T-helper 17 cell (primary cell): ENCODE measurements around the gene ARMC12. TPM values are rescaled to one million over a fixed set of nuclear protein-coding genes. Genes with fewer than 3 reads are reported as not detected.
A peak's percentile ranks its signal among the peaks of the same experiment; 100 is the strongest.
"Not testable (repeated sequence)": the region's sequence is repeated elsewhere in the genome, so short reads cannot be mapped to it uniquely, and the experiment has no call there.

ENCODE experiments used
- ATAC-seq: fragments of 150-1000 bp; cut with Tn5 transposase; 2 replicates; pipeline ENCODE4 v1.10.0; 2021; ENCODE audit warnings: mild to moderate bottlenecking, moderate library complexity
- DNase-seq, 3 donors: peaks; one replicate each; pipeline versions ENCODE4 v3.0.0 to v3.0.0-alpha.2; 2020 to 2021
- H3K9me3 ChIP-seq: one replicate; pipeline ENCODE4 v1.7.0; 2013; ENCODE audit warnings: low read length, mild to moderate bottlenecking; ENCODE audit not compliant: control insufficient read depth, poor library complexity, severe bottlenecking
- H3K27ac Mint-ChIP-seq: one replicate; pipeline ENCODE4 v1.8.0; 2022; ENCODE audit warnings: mild to moderate bottlenecking, moderate library complexity, mixed read lengths
- H3K27me3 Mint-ChIP-seq: one replicate; pipeline ENCODE4 v1.8.0; 2022; ENCODE audit warnings: mixed read lengths
- H3K36me3 Mint-ChIP-seq: one replicate; pipeline ENCODE4 v1.8.0; 2022; ENCODE audit warnings: low read depth, mixed read lengths
- H3K4me1 Mint-ChIP-seq: one replicate; pipeline ENCODE4 v1.8.0; 2022; ENCODE audit warnings: mild to moderate bottlenecking, mixed read lengths
- H3K4me3 Mint-ChIP-seq: one replicate; pipeline ENCODE4 v1.8.0; 2022; ENCODE audit warnings: mild to moderate bottlenecking, moderate library complexity, mixed read lengths
- total RNA-seq, 4 donors: library from RNA in 2 of 4; stranded (reverse) in 2 of 4; gene quantifications; one replicate each; pipeline ENCODE4 v1.2.3 and lab custom pipeline; 2022 to 2026

Gene ARMC12
- total RNA-seq (1 to 10 TPM in 1 of 2 donors, under 1 TPM in 1; 0.78 to 1.2 TPM), total RNA-seq (lab: John Stamatoyannopoulos, UW) (1.3 to 1.4 reads per million in 2 donors)

GRCh38 chr6:35736982-35737412, at the start of gene ARMC12:
ARMC12 (plus strand) TSS chr6:35737032; CDS start chr6:35737109, 77 bp downstream.
- H3K4me3 Mint-ChIP-seq = peak within 1 kb of the TSS; percentile 77
- H3K4me1 Mint-ChIP-seq = peaks cover 28% of the 10 kb centered on the region
- H3K36me3 Mint-ChIP-seq = no peaks in the 10 kb centered on the region
- no peaks in the 10 kb centered on the region for H3K9me3 ChIP-seq
- H3K27me3 Mint-ChIP-seq = no peaks in the 10 kb centered on the region
- H3K27ac Mint-ChIP-seq = peak within 1 kb of the TSS; percentile 83
- ATAC-seq (no peak), DNase-seq (no peak)

- H3K9me3 ChIP-seq = no peaks in the 10 kb centered on the region
- Mint-ChIP-seq H3K27ac (peak overlapping the region; percentile 92), H3K27me3 (no peaks in the 10 kb centered on the region), H3K4me3 (peak overlapping the region; percentile 99), H3K36me3 (peaks cover 3% of the 10 kb centered on the region), H3K4me1 (peaks cover 12% of the 10 kb centered on the region)
- peak; percentile 27 to 45 (median 40) for DNase-seq
- peak; percentile 54 for ATAC-seq
Measured at GRCh38 chr6:35687658-35688604, 48.9 kb upstream of the ARMC12 start.

- DNase-seq (peak; percentile 81 to 85 (median 81)), ATAC-seq (peak; percentile 93)
- no peaks in the 10 kb centered on the region for H3K9me3 ChIP-seq
- Mint-ChIP-seq H3K4me1 (peaks cover 12% of the 10 kb centered on the region), H3K4me3 (peak within 1 kb of the TSS; percentile 99), H3K27ac (peak within 1 kb of the TSS; percentile 92), H3K36me3 (peaks cover 3% of the 10 kb centered on the region), H3K27me3 (no peaks in the 10 kb centered on the region)
Measured at GRCh38 chr6:35688605-35689322, 48.1 kb upstream of the ARMC12 start, which contains the start of gene FKBP5. FKBP5 (minus strand) TSS chr6:35688915; CDS start chr6:35642824, 46,091 bp downstream.

DNA sequence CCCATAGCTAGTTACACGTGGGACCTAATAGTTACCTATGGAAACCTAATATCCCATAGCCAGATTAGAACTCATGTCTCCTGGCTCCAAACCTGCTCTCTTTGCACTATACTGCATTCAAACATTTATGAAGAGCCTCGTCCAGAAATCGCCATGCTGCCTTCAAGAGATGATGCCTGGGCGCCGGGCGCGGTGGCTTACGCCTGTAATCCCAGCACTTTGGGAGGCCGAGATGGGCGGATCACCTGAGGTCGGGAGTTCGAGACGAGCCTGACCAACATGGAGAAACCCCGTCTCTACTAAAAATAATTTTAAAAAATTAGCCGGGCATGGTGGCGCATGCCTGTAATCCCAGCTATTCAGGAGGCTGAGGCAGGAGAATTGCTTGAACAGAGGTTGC, 46.8 kb upstream of the ARMC12 start:
- H3K27me3 Mint-ChIP-seq, ATAC-seq, DNase-seq, H3K36me3 Mint-ChIP-seq, H3K9me3 ChIP-seq: not testable (repeated sequence)
- peak overlapping the region; percentile 88 for H3K27ac Mint-ChIP-seq
- H3K4me3 Mint-ChIP-seq = peak overlapping the region; percentile 88
- H3K4me1 Mint-ChIP-seq = peaks cover 12% of the 10 kb centered on the region

DNA sequence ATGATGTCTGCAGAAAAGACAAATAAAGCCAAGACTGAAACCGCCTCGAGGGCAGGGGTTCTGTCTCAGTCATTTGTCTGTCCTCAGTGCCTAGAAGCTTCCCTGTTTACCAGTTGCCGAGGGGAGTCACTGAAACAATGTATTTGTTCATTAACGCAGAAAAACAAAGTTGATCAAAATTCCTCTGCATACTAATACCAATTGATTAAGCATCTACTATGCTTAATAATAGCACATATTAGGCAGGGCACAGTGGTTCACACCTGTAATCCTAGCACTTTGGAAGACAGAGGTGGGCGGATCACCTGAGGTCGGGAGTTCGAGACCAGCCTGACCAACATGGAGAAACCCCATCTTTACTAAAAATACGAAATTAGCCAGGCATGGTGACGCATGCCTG, 46.3 kb upstream of the ARMC12 start:
- Mint-ChIP-seq H3K4me1 (peaks cover 12% of the 10 kb centered on the region), H3K27ac (peak overlapping the region; percentile 88), H3K27me3 (no peaks in the 10 kb centered on the region), H3K36me3 (peaks cover 3% of the 10 kb centered on the region), H3K4me3 (no peak overlapping the region)
- DNase-seq = no peak
- no peaks in the 10 kb centered on the region for H3K9me3 ChIP-seq
- no peak for ATAC-seq

DNA sequence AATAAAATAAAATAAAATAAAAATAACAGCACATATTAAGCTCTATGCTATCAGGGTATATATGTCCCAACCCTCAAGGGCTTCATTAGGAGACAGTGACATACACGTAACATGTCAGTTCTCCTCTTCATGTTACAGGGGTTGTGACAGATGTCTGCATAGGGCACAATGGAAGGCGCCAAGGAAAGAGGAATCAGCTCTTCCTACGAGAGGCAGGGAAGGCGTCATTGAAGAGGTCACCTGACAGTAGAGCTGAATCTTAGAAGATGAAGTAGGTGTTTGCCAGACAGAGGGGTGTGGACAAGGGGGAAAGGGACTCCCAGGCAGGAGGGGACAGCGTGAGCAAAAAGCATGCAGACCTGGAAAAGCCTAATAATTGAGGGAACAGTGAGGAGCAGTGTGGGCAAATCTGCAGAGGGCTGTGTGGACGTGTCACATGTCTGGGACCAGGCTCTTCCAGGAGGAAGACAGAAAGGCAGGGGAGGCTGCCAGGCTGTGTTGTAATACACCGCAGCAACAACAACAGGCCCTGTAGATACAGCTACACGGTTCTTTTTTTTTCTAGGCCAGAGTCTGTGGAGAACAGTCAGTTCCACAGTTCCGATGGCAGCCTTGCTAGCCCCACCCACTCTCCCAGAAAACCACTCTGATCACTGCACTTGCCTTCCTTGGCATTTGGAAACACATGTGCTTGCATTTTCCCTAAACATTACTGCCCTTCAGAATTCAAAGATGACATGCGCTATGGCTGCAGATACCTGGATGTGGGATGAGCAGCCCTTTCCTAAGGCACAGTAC, 45.6 kb upstream of the ARMC12 start:
- H3K4me3 Mint-ChIP-seq = no peak overlapping the region
- H3K27ac Mint-ChIP-seq = no peak overlapping the region
- no peaks in the 10 kb centered on the region for H3K9me3 ChIP-seq
- DNase-seq = no peak
- H3K4me1 Mint-ChIP-seq = peaks cover 12% of the 10 kb centered on the region
- H3K36me3 Mint-ChIP-seq = peaks cover 3% of the 10 kb centered on the region
- H3K27me3 Mint-ChIP-seq = no peaks in the 10 kb centered on the region
- ATAC-seq = no peak

- ATAC-seq (no peak), DNase-seq (no peak)
- no peak overlapping the region for H3K27ac Mint-ChIP-seq
- no peaks in the 10 kb centered on the region for H3K27me3 Mint-ChIP-seq
- H3K36me3 Mint-ChIP-seq = no peaks in the 10 kb centered on the region
- no peak overlapping the region for H3K4me3 Mint-ChIP-seq
- no peaks in the 10 kb centered on the region for H3K9me3 ChIP-seq
- peaks cover 3% of the 10 kb centered on the region for H3K4me1 Mint-ChIP-seq
Measured at GRCh38 chr6:35694462-35694861, 42.4 kb upstream of the ARMC12 start.

GRCh38 chr6:35698430-35698829, 38.4 kb upstream of the ARMC12 start:
- not testable (repeated sequence) for H3K36me3 Mint-ChIP-seq, H3K4me3 Mint-ChIP-seq, H3K27me3 Mint-ChIP-seq, H3K27ac Mint-ChIP-seq, H3K4me1 Mint-ChIP-seq, DNase-seq, ATAC-seq, H3K9me3 ChIP-seq

- DNase-seq (no peak), ATAC-seq (no peak)
- Mint-ChIP-seq H3K27me3 (no peaks in the 10 kb centered on the region), H3K4me3 (no peak overlapping the region), H3K36me3 (no peaks in the 10 kb centered on the region), H3K4me1 (no peaks in the 10 kb centered on the region), H3K27ac (no peak overlapping the region)
- H3K9me3 ChIP-seq = no peaks in the 10 kb centered on the region
Measured at GRCh38 chr6:35698858-35699257, 38.0 kb upstream of the ARMC12 start.

DNA sequence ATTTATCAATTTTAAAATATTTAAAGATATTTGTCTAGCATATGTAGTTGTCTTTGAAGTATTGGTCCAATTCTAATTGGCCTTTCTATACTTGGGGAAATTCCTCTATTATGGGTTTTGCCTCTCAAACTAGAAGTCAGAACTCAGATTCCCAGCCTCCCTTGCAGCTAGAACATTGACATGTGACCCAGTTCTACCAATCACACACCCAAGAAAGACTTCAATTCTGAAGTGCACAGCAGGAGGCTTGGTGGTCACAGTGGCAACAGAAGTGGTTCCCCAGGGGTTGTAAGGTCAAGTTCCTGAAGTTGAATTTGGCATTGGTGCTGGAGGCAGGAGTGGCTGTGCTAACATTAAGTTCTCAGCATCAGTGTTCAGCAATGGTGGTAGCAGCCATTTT, 33.3 kb upstream of the ARMC12 start:
- Mint-ChIP-seq H3K27me3 (no peaks in the 10 kb centered on the region), H3K4me1 (no peaks in the 10 kb centered on the region), H3K27ac (no peak overlapping the region), H3K36me3 (no peaks in the 10 kb centered on the region), H3K4me3 (no peak overlapping the region)
- ATAC-seq (no peak), DNase-seq (no peak)
- no peaks in the 10 kb centered on the region for H3K9me3 ChIP-seq

GRCh38 chr6:35706468-35706867, 30.4 kb upstream of the ARMC12 start:
- Mint-ChIP-seq H3K4me1 (peaks cover 8% of the 10 kb centered on the region), H3K27ac (no peak overlapping the region), H3K27me3 (no peaks in the 10 kb centered on the region), H3K36me3 (peaks cover 4% of the 10 kb centered on the region), H3K4me3 (no peak overlapping the region)
- DNase-seq (no peak), ATAC-seq (no peak)
- no peaks in the 10 kb centered on the region for H3K9me3 ChIP-seq

DNA sequence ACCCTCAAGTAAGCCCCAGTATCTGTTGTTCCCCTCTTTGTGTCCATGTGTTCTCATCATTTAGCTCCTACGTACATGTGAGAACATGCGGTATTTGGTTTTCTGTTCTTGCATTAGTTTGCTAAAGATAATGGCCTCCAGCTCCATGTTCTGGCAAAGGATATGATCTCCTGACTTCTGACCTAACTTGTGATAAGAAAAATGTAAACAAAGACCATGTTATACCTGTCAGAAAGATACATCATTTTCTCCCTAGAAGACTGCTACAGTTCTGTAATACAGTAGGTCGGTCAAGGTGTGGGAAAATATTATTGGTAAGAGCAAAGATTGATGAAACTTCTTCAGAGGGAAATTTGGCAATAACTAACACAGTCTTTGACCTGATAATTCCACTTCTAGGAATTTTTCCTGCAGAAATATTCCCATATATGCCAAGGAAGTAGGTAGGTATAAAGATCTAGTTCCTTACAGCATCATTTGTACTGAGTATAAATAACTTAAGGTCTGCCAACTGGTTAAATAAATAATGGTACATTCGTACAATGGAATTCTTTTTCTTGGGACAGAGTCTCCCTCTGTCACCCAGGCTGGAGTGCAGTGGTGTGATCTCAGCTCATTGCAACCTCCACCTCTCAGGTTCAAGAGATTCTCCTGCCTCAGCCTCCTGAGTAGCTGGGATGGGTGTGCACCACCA, 29.0 kb upstream of the ARMC12 start:
- no peaks in the 10 kb centered on the region for H3K9me3 ChIP-seq
- Mint-ChIP-seq H3K4me1 (peaks cover 8% of the 10 kb centered on the region), H3K27me3 (no peaks in the 10 kb centered on the region), H3K36me3 (peaks cover 4% of the 10 kb centered on the region), H3K4me3 (no peak overlapping the region), H3K27ac (no peak overlapping the region)
- DNase-seq (no peak), ATAC-seq (no peak)
